Testis (tissue), 3 donors: ENCODE data around the gene MYRF. TPM values are rescaled to one million over a fixed set of nuclear protein-coding genes. Genes with fewer than 3 reads are reported as not detected.

Source experiments
- DNase-seq: peaks from one replicate; pipeline ENCODE4 v3.0.0-alpha.2; 2019
- H3K27ac ChIP-seq, 2 donors: fragments of 200-600 bp; sonication (generic); one replicate each; pipeline ENCODE4 v1.5.1; 2019
- H3K27me3 ChIP-seq: fragments of 200-600 bp; sonication (generic); one replicate; pipeline ENCODE4 v1.5.1; 2019
- H3K36me3 ChIP-seq: fragments of 200-600 bp; sonication (generic); one replicate; pipeline ENCODE4 v1.5.1; 2017; ENCODE audit warnings: low read depth; ENCODE audit errors: missing control alignments
- H3K4me1 ChIP-seq: fragments of 200-600 bp; sonication (generic); one replicate; pipeline ENCODE4 v1.5.1; 2019
- H3K4me3 ChIP-seq, 2 donors: fragments of 200-600 bp; sonication (generic); one replicate each; pipeline ENCODE4 v1.5.1; 2017 to 2019
- H3K9me3 ChIP-seq: fragments of 200-600 bp; sonication (generic); one replicate; pipeline ENCODE4 v1.5.1; 2017
- POLR2A ChIP-seq: fragments of 450-650 bp; IDR thresholded peaks from one replicate; pipeline ENCODE4 v1.6.1; 2017; ENCODE audit warnings: antibody characterized with exemption, mild to moderate bottlenecking, moderate library complexity
- WGBS, 2 donors: methylation state at CpG; one replicate each; pipeline ENCODE4 v1.1.5; 2018; 5-methylcytosine and 5-hydroxymethylcytosine counted together
- intact Hi-C: fragments of 100-400 bp; cut with DNase I; formaldehyde crosslinking; loops from one replicate; pipeline ENCODE4 v1.15.1; 2023; ENCODE audit warnings: low total_unique reads
- polyA plus RNA-seq: library from polyadenylated mRNA; stranded (reverse); fragments of 350-450 nt; fragmentation: Illumina TruSeq; extraction: RNeasy Lipid Tissue Mini Kit (QIAGEN cat#74804); gene quantifications from one replicate; pipeline ENCODE4 v1.2.3, GENCODE V29; 2014; ENCODE audit warnings: low read depth, low replicate concordance; ENCODE audit not compliant: insufficient read depth
- total RNA-seq, 2 donors: library from RNA; depleted of rRNA; stranded (reverse); fragments of >200 nt; gene quantifications; one replicate each; pipeline ENCODE4 v1.2.3, GENCODE V29; 2016
- TF ChIP-seq, protein P1 (sequence below), 3 experiments: fragments of 450-650 bp in 2 of 3; fragments of 200-600 bp in 1 of 3; sonication (generic) in 1 of 3; IDR thresholded peaks; one replicate each; pipeline ENCODE4 v1.5.1; 2016 to 2019; ENCODE audit warnings: antibody characterized with exemption in 3 of 3, mild to moderate bottlenecking in 2 of 3, moderate library complexity in 1 of 3

MYRF gene
- total and polyA plus RNA-seq, 3 donors from 2014 or later = 9.2 to 15.2 (median 10.7) TPM

DNA sequence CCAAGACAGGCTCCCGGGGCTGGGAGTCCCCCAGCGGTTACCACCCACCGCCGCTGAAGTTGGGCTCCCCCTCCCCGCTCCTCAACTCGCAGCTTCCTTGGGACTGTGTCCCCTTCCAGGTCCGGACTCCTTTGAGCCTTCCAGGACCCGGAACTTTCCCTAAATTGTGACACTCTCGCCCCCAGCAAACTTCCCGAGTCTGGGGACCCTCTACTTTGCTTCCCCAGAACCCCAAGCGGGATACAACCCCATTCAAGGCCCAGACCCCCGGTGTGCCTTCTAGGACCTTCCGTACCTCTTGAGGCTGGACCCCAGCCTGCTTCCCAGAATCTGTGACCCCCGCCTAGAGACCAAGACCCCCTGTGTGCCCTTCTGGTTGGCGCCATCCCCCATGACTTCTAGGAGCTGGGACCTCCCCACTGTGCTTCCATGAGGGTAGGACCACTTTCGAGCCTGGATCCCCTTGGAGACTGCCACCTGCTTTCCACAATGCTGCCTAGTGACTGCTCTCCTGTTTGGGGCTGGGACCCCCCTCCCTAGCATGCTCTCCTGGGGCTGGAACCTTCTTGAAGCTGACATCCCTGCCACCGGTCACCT lies 587 bp downstream of the MYRF start:
- TF ChIP-seq, protein P1, sequence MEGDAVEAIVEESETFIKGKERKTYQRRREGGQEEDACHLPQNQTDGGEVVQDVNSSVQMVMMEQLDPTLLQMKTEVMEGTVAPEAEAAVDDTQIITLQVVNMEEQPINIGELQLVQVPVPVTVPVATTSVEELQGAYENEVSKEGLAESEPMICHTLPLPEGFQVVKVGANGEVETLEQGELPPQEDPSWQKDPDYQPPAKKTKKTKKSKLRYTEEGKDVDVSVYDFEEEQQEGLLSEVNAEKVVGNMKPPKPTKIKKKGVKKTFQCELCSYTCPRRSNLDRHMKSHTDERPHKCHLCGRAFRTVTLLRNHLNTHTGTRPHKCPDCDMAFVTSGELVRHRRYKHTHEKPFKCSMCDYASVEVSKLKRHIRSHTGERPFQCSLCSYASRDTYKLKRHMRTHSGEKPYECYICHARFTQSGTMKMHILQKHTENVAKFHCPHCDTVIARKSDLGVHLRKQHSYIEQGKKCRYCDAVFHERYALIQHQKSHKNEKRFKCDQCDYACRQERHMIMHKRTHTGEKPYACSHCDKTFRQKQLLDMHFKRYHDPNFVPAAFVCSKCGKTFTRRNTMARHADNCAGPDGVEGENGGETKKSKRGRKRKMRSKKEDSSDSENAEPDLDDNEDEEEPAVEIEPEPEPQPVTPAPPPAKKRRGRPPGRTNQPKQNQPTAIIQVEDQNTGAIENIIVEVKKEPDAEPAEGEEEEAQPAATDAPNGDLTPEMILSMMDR (IDR thresholded peaks at IDR 0.05) = no peak
- no peak for TF ChIP-seq POLR2A
- DNase-seq = no peak
- Histone ChIP-seq H3K9me3 (no peaks in the 10 kb centered on the region), H3K27ac (peak overlapping the region in 1 of 2 donors; percentile 53), H3K27me3 (no peaks in the 10 kb centered on the region), H3K4me1 (peaks cover 4% of the 10 kb centered on the region), H3K4me3 (peak overlapping the region; percentile 48), H3K36me3 (no peaks in the 10 kb centered on the region)
- 24 to 28% methylated on average over 14 to 17 of the region's 17 CpGs for WGBS, 2 donors
- intact Hi-C loops = no loop called here

GRCh38 chr11:61753672-61754071 lies 1.2 kb downstream of the MYRF start:
- no peak for TF ChIP-seq POLR2A
- TF ChIP-seq, protein P1 (IDR thresholded peaks at IDR 0.05) = no peak
- WGBS, 2 donors = 74 to 79% methylated on average over 5 of the region's 5 CpGs
- no peaks in the 10 kb centered on the region for H3K4me1 ChIP-seq
- DNase-seq = no peak
- H3K4me3 ChIP-seq = no peak overlapping the region
- no peak overlapping the region for H3K27ac ChIP-seq
- intact Hi-C loops = no loop called here
- no peaks in the 10 kb centered on the region for H3K9me3 ChIP-seq
- no peaks in the 10 kb centered on the region for H3K36me3 ChIP-seq
- no peaks in the 10 kb centered on the region for H3K27me3 ChIP-seq

- H3K9me3 ChIP-seq = no peaks in the 10 kb centered on the region
- H3K27me3 ChIP-seq = no peaks in the 10 kb centered on the region
- no peak for DNase-seq
Observed at GRCh38 chr11:61754534-61755482, 2.4 kb downstream of the MYRF start.

GRCh38 chr11:61756147-61756451 lies 3.7 kb downstream of the MYRF start:
- no peaks in the 10 kb centered on the region for H3K36me3 ChIP-seq
- no peaks in the 10 kb centered on the region for H3K4me1 ChIP-seq
- no peaks in the 10 kb centered on the region for H3K9me3 ChIP-seq
- H3K27me3 ChIP-seq = no peaks in the 10 kb centered on the region
- intact Hi-C loops = no loop called here
- WGBS, 2 donors = 75 to 79% methylated on average over 3 to 4 of the region's 4 CpGs
- TF ChIP-seq POLR2A = no peak
- TF ChIP-seq, protein P1 (IDR thresholded peaks at IDR 0.05) = no peak
- no peak overlapping the region for H3K4me3 ChIP-seq
- DNase-seq = no peak
- H3K27ac ChIP-seq = no peak overlapping the region

More at GRCh38 chr11:61754534-61755482, 2.4 kb downstream of the MYRF start:
- no peak for TF ChIP-seq POLR2A
- TF ChIP-seq, protein P1 (IDR thresholded peaks at IDR 0.05) = no peak
- no peaks in the 10 kb centered on the region for H3K4me1 ChIP-seq
- WGBS, 2 donors = 71 to 73% methylated on average over 3 to 31 of the region's 31 CpGs
- no peak overlapping the region for H3K4me3 ChIP-seq
- intact Hi-C loops = no loop called here
- H3K36me3 ChIP-seq = no peaks in the 10 kb centered on the region
- no peak overlapping the region for H3K27ac ChIP-seq
